ENCODE results near the gene ZNF750.

Gene ZNF750

GRCh38 chr17:82876602-82877379 lies 37.0 kb upstream of the ZNF750 start:
- Histone ChIP-seq H3K27me3 (ENCODE audit: control insufficient read depth, low read length) (no peaks in the 10 kb centered on the region), H3K9me3 (ENCODE audit: control insufficient read depth, insufficient read depth, low read length) (no peaks in the 10 kb centered on the region), H3K4me2 (ENCODE audit: low read length) (no peak overlapping the region), H3F3A (ENCODE audit: control insufficient read depth, insufficient read depth) (no peaks in the 10 kb centered on the region; the same call in 1 of the 2 replicates), H3K4me3 (ENCODE audit: low read length) (no peak overlapping the region), H3K9me2 (replicated peaks; ENCODE audit: control insufficient read depth, low read length) (no peaks in the 10 kb centered on the region), H4K20me1 (ENCODE audit: control insufficient read depth, insufficient read depth, low read depth, low read length) (no peaks in the 10 kb centered on the region), H3K36me3 (ENCODE audit: control insufficient read depth, low read length) (peaks cover 12% of the 10 kb centered on the region), H3K79me2 (ENCODE audit: control insufficient read depth, low read length) (peaks cover 47% of the 10 kb centered on the region), H3K27ac (ENCODE audit: low read depth, low read length) (no peak overlapping the region), H3K4me1 (ENCODE audit: control insufficient read depth, low read length) (peaks cover 17% of the 10 kb centered on the region)
- TF ChIP-seq EZH2phosphoT487 (IDR thresholded peaks at IDR 0.05; ENCODE audit: borderline replicate concordance, low read length) (no peak), CTCF (IDR thresholded peaks at IDR 0.05; ENCODE audit: low read depth, low read length, poor library complexity, severe bottlenecking) (no peak)

DNA sequence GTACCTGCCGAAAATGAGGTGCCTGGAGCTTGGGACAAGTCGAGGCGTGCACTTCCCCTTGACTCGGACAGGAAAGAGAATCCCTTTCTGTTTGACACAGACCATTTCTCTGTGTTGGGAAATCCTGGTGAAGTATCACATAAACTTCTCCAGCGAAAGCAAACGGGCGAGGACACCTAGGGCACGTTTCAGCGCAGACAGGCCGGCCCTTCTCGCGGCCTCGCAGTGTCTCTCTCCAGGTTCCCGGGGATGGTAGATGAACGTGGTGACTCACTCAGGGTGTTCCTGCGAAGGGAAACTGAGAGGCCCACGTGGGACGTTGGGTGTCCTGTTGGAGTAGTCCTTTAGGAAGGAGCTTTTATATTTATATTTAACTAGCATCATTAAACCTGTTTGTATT lies 36.3 kb upstream of the ZNF750 start:
- Histone ChIP-seq H3K79me2 (ENCODE audit: control insufficient read depth, low read length) (peaks cover 48% of the 10 kb centered on the region), H3K27ac (ENCODE audit: low read depth, low read length) (no peak overlapping the region), H3K4me3 (ENCODE audit: low read length) (no peak overlapping the region), H3F3A (ENCODE audit: control insufficient read depth, insufficient read depth) (peaks cover 2% of the 10 kb centered on the region; the same call in 1 of the 2 replicates), H3K9me3 (ENCODE audit: control insufficient read depth, insufficient read depth, low read length) (no peaks in the 10 kb centered on the region), H3K36me3 (ENCODE audit: control insufficient read depth, low read length) (peaks cover 17% of the 10 kb centered on the region), H3K9me2 (replicated peaks; ENCODE audit: control insufficient read depth, low read length) (no peaks in the 10 kb centered on the region), H3K27me3 (ENCODE audit: control insufficient read depth, low read length) (no peaks in the 10 kb centered on the region), H3K4me1 (ENCODE audit: control insufficient read depth, low read length) (peaks cover 23% of the 10 kb centered on the region), H3K4me2 (ENCODE audit: low read length) (no peak overlapping the region), H4K20me1 (ENCODE audit: control insufficient read depth, insufficient read depth, low read depth, low read length) (no peaks in the 10 kb centered on the region)
- TF ChIP-seq CTCF (IDR thresholded peaks at IDR 0.05; ENCODE audit: low read depth, low read length, poor library complexity, severe bottlenecking), result no peak
- TF ChIP-seq EZH2phosphoT487 (IDR thresholded peaks at IDR 0.05; ENCODE audit: borderline replicate concordance, low read length), result no peak

GRCh38 chr17:82875407-82875856 lies 35.6 kb upstream of the ZNF750 start:
- Histone ChIP-seq H3K9me2 (replicated peaks; ENCODE audit: control insufficient read depth, low read length) (no peaks in the 10 kb centered on the region), H3K4me2 (ENCODE audit: low read length) (no peak overlapping the region), H3K36me3 (ENCODE audit: control insufficient read depth, low read length) (peaks cover 21% of the 10 kb centered on the region), H3K9me3 (ENCODE audit: control insufficient read depth, insufficient read depth, low read length) (no peaks in the 10 kb centered on the region), H3F3A (ENCODE audit: control insufficient read depth, insufficient read depth) (peaks cover 7% of the 10 kb centered on the region), H3K27ac (ENCODE audit: low read depth, low read length) (no peak overlapping the region), H3K4me1 (ENCODE audit: control insufficient read depth, low read length) (peaks cover 29% of the 10 kb centered on the region), H4K20me1 (ENCODE audit: control insufficient read depth, insufficient read depth, low read depth, low read length) (no peaks in the 10 kb centered on the region), H3K4me3 (ENCODE audit: low read length) (no peak overlapping the region), H3K27me3 (ENCODE audit: control insufficient read depth, low read length) (no peaks in the 10 kb centered on the region), H3K79me2 (ENCODE audit: control insufficient read depth, low read length) (peaks cover 47% of the 10 kb centered on the region)
- TF ChIP-seq EZH2phosphoT487 (IDR thresholded peaks at IDR 0.05; ENCODE audit: borderline replicate concordance, low read length) (no peak), CTCF (IDR thresholded peaks at IDR 0.05; ENCODE audit: low read depth, low read length, poor library complexity, severe bottlenecking) (no peak)

All from DOHH2 (cell line).